HG02571 (cell line): ENCODE data around the gene GSE1.

Experiments used
- ATAC-seq: cut with Tn5 transposase; IDR thresholded peaks from one replicate; pipeline ENCODE4 v1.9.1; 2021; ENCODE audit warnings: mild to moderate bottlenecking, moderate library complexity; ENCODE audit not compliant: unreplicated experiment

GSE1 gene

DNA sequence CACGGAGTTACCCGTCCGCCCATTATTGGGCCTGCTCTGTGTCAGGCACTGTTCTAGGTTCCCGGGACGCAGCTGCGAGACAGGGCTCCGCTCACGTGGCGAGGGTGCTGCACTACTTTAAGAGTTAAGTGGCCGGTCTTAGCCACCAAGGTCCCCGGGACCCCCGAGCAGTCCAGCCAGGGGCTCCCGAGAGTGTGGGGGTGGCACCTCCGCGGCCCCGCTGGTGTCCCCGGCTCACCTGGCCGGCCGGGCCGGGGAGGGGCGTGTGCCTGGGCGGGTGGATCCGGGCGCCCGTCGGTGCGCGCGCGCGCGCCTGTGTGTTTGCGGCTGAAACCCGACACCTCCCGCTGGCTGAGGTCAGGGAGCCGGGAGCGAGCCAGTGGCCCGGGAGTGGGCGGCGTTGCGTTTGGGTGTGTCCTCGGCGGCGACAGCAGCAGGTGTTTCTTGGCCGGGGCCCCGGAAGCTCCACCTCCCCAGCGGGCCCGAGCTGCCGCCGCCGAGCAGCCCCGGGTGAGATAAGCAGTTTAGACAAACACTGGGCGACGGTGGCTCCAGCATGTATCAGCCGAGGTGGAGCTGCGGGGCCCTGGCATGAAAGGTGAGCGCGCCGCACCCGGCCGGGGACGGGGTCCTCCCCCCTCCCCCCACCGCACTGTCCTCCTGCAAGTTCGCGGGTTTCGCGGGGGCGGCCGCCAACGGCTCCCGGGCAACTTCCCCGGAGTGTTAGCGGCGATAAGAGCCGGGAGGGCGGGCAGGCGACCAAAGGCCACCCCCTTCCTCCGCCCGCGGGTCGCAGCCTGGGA, at the start of gene GSE1:
GSE1 (plus strand) TSS at position 522 of the 803 bp plus-strand sequence; CDS start at position 592, 70 bp downstream.
- ATAC-seq = peak; percentile 44

DNA sequence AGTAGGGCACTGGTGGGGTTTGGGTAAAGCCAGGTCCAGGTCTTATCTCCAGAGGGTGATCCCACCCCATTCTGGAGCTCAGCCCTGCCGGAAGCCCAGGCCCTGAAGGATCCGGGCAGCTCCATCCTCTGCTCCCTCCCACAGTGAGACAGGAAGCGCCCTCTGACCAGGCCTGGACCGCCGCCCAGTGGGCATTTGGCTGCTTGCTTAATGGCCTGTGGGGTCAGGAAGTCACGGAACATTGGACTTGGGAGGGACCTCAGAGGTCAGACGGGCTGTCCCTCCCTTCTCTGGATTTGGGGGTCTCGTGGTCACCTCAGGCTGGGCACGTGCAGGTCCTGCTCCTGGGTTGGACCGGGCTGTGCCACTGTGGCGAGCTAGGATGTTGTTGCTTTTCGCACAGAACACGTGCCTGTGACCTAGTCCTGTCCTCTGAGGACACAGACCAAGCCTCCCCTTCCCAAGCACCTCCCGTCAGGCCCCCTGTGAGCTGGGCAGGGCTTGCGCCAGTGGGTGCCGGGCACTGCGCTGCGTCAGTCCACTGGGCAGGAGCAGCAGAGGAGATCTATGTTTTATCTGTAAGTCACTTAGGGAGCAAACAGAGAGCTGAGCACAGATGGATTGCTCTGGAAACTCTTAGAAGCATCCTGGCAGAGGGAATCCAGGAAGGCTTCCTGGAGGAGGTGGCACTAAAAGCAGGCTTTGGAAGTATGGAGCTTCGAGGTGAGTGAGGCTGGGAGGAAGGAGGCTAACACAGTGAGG, 49.4 kb upstream of the GSE1 start:
- no peak for ATAC-seq

DNA sequence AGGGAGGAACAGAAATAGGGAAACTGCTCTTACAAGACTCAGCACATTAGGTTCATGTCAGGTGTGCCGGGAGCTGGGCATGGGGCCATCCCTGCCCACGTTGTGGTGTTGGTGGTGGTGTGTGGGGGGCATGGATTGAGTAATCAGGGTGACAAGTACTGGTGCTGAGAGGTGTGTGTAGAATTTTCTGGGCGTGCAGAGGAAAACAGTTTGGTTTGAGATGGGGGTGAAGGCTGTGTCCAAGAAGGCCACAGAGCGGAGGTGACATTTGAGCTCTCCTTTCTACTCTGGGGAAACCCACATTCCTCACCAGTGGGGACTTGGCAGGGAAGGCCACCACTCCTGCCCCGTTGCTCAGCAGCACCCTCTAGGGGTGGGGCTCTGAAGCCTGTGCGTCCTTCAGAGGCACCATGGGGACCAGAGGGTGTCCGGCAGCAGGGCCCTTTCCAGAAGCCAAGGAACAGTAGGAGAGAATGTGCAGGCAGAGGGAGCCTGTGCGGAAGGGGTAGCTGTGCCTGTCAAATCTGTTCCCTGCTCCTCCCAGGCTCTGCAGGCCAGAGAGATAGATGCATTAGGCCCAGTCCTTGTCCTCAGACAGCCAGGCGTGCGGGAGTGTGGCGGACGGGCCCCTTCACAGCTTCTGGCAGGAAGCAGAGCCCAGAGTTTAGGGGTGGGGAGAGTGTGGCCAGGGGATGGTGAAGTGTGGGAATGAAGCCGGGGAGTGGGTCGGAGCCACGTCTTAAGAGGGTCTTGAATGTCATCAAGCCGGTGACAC, 48.7 kb upstream of the GSE1 start:
- ATAC-seq = no peak

DNA sequence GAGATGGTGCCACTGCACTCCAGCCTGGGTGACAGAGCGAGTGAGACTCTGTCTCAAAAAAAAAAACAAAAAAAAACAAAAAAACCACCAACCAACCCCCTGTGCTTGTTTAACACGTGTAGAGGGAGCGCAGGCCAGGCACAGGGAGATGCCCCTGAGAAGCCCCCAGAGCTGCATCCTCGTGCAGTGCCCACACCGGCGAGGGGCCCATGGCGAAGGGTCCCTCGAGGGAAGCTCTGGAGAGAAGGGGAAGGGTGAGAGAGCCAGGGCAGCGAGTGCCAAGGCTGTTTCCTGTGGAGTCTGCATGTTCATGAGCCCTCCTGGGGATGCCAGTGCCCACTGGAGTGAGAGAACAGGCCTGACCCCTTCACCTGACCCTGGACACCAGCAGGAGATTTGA, 47.8 kb upstream of the GSE1 start:
- ATAC-seq = no peak

DNA sequence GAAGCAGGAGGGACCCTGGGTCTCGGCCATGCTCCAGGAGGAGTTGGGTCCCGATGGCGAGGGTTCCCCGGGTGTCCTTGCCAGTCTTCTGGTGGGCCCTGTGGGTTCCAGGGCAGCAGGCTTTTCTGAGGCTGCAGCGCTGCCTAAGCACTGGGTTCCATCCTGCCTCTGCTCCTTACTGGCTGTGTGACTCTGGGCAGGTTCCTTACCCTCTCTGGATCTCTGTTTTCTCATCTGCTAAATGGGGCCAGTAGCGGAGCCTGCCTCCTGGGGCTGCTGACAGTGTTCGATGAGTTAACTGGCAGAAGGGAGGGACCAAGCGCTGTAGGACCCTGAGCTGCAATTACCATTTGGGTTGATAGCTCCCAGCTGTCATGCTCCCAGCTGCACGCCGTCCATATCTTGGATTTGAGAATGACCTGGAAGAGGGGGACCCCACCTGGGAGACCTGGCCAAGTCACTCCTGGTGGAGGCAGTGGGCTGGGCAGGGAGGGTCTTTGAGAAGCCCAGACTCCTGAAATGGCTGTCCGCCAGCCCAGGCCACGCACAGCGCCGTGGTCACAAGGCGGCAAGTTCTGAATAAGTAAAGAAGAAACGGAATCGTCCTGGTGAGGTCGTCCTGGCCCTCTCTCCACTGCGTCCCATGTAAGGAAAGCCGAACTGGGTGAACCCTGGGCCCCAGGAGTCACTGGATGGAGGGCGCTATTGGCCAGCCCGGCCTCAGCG, 47.2 kb upstream of the GSE1 start:
- ATAC-seq = no peak

DNA sequence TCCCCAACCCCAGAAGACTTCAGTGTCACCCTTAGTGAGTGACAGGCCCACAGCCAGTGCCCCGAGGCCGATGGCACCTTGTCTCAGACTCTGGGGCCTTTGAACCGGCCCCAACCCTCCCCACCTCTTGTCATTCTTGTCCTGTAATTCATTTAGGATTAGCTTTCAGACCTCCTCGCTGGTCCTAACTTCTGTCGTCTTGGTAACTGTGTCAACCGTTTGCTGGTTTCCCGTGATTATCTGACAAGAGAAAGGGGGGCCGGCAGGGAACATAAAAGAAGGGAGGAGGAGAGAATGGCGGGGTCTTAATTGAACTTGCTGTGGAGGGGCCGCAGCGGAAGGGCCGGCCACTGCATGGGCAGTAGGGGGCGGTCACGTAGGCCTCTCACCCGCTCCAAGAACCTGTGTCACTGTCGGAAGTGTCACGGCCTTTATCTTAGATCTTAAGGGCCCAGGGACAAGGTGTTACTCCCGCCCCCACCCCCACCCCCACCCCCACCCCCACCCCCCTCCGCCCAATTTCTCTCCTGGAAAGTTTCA, 46.5 kb upstream of the GSE1 start:
- no peak for ATAC-seq

DNA sequence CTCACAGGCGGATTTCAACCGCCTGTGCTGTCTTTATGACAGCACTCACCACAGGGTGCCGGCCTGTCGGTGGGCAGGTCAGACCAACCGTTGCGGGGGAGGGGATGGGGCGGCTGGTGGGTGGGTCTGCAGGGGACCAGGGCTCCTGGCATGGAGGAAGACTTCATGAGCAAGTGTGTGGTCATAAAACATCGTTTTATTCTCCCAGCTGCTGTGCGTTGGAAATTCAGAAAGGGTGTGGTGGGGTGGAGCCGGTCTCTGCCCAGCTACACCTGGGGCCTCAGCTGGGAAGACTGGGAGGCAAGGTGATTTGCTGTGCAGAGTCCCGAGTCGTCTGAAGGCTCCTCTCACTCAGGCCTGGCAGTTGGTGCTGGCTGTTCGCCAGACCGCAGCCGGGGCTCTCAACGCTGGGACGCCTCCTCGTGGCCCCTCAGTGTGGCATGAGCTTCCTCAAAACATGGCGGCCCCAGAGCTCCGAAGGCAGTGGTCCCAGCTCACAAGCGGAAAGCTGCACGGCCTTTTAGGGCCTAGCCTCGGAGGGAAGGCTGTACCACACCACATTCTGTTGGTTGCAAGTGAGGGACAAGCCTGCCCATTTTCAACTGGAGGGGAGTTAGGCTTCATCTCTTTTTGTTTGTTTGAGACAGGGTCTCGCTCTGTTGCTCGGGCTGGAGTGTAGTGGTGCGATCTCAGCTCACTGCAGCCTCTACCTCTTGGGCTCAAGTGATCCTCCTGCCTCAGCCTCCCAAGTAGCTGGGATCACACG, 45.8 kb upstream of the GSE1 start:
- ATAC-seq = no peak

DNA sequence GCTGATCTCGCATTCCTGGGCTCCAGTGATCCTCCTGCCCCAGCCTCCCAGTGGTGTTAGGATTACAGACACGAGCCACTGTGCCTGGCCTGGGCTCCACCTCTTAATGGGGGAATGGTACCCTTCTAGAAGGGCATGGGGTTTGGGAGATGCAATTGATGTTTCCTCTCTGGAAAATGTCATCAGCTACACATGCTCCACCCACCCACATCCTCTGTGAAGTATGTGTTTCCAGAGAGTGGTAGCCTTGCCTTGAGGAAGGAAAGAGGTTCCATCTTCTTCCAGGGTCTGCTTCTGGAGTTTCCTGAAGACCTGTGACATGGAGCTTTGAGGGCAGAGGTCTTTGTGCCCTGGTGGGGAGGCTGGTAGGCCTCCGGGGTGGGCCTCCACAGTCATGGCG, 45.2 kb upstream of the GSE1 start:
- ATAC-seq = no peak

DNA sequence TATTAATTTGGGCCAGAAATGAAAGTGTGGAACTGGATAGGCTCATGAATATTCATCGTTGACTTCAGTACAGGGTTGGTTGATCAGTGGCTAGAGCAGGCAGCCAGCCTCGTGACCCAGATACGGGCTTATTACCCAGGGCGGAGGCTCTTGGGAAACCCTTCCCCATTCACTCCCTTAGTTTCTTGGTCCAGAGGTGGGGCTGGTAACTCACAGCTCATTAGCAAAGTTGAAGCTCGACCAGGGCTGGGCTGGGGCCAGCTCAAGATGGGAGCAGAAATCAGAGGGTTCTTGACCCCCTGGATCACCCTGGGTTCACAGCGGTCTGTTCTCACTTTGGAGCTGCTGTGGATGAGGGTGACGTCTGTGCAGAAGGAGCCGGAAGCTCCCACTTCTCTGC, 44.6 kb upstream of the GSE1 start:
- ATAC-seq = no peak

DNA sequence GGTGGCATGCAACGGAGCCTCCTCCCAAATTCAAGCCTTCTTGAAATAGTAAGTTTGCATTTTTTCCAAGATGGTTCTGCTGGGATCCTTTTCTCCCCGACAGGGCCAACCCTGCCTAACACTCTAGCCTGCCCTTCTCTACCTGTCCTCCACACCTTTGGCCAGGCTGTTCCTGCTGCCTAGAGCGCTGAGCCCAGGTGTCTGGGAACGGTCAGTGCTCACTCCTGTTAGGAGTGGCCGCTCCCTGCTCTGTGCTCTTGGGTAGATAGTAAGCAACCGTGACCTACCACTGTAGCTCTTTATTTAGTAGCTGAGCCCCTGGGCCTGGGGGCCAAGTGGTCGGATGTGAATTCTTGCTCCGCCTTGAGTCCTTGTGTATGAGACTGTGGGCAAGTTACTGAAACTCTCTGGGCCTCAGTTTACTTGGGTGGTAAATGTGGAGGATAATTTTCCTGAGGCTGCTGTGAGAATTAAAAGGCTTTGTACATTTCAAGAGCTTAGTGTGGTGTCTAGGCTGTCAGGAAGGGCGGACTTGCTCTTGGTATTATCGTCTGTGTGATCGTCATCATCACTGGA, 44.0 kb upstream of the GSE1 start:
- no peak for ATAC-seq

DNA sequence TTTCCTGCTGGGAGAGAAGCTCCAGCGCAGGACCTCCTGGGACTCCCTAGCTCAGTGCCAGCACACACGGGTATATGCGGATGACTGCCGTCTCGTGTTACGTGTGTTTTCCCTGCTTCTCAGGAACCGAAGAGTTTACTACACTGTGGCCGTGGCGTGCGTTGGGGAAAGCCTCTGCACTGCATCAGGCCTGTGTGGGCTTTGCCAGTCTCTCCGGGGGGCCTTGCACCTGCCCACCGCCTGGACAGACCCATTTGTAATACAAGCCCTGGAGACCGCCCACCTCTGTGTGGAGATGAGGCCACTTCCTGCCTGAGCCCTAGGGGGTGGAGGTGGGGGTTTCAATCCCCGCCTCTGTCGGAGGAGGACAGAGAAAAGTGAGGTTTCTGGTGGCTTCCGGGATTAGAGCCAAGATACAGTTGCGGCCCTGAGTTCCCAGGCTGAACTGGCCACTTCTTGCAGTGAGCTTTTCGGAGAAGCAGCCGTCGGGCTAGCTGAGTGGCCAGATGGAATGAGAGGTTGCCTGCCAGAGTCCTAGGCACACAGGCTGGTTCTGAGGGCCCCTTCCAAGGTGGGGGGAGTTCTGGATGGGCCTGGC, 43.4 kb upstream of the GSE1 start:
- peak; percentile 65 for ATAC-seq

DNA sequence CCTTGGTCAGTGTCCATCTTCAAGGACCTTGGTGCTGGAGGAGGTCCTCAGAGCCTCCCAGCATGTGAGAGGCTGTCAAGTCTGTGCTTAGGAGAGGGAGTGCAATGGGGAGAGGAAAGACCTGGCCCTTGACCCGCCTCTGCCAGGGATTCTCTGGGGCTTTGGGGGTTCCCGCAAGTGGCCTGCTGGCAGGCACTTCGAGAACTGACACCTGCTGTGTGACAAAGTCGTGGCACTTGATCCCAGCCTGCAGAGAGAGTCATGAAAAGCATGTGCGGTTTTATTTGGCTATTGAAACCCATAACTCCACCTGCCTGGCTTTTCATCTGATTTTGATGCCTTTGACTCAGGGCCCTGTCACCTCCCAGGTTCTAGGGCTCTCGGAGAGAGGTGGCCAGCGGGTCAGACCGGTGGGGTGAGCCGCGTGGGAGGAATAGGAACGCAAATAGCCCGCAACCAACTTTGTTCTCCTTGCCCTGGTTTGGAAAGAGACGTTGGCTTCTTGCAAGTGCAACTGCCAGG, 42.8 kb upstream of the GSE1 start:
- peak; percentile 9 for ATAC-seq

DNA sequence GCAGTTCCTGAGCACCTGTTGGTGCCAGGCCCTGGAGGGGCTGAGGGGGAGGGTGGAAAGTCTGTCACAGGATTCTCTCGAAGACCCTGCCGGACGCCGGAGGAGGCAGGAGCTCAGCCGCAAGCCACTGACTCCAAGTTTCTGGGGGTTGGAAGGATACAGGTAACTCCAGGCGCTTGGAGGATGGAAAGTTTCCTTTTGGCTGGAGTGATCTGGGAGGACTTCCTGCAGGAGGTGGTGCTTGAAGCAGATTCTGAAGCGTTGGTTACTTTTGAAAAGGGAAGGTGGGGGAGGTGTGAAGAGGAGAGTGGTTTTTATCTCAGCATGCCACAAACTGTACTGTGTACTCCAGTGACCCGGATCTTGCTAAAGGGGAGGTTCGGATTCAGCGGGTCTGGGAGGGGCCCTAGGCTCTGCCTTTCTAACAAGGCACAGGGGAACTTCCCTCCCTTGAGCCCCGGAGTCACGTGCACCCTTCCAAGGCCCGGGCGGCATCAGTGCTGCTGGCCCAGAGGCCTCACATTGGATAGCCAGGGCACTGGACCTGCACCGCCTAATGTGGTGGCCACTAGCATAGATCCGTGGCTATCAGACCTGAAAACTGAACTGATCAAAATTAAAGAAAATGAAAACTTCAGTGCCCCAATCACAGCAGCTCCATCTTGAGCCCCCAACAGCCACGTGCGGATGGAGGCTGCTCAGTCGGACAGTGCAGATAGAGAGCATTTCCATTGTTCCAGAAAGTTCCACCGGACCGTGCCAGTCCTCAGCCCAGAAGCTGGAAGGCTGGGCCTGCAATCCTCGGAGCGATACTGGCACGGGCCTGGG, 42.2 kb upstream of the GSE1 start:
- ATAC-seq = peak; percentile 36

DNA sequence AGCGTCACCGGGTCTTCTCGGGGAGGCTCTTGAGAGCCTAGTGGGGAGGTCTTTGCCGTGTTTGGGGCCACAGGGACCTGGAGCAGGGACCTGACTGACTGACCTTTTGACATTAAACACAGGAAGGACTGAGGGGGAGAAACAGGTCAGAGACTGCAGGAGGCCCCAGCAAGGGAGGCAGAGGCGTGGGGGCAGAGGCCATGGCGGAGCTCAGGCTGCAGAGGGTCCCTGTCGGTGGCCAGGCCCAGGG, 41.6 kb upstream of the GSE1 start:
- ATAC-seq = no peak

DNA sequence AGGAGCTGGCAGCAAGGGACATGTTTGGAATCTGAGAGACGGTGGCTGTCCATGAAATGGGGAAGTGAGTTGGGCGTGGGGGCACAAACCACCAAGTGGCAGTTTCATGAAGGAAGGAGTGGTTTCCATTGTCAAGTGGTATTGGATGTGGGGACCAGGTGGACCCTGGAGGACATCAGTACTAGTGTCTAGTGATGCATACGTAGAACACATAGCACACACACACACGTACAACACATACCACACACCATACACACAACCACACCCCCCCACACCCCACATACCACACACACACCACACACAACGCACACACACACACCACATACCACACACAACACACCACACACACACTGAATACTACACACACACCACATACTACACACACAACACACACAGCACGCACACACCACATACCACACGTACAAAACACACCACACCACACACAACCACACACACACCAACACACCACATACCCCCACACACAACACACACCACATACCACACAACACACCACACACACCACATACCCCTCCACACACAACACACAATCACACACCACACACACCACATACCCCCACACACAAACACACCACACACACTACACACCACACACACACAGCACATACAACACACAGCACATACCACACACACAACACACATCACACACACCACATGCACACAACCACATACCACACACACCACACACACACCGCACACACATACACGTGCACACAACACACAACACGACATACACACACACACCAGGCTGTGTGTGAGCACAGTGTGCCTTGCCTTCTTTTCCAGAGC, 41.1 kb upstream of the GSE1 start:
- no peak for ATAC-seq

DNA sequence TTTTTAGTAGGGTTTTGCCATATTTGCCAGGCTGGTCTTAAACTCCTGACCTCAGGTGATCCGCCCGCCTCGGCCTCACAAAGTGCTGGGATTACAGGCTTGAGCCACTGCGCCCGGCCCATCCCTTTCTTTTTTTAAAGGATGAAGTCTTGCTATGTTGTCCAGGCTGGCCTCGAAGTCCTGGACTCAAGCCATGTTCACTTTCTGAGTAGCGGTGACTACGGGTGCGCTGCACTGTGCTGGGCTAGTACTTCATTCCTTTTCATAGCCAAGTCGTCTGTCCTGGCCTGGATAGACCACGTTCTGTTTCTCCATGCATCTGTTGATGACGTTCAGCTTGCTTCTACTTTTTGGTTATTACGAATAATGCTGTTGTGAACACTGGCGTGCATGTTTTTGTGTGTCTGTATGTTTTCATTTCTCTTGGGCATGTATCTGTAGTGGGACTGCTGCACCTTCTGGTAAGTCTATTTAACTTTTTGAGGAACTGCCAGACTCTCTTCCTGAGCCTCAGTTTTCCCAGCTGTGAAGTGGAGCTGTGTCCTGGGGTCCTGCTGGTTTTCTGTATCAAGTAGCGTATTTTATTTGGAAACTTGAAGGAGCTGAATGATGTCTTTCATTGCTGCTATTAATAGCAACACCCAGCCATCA, 40.0 kb upstream of the GSE1 start:
- ATAC-seq = no peak
